Right lobe of liver (tissue), 4 donors: ENCODE results near the gene TRAPPC2L.

Experiments used
- POLR2A ChIP-seq: fragments of 450-650 bp; IDR thresholded peaks from one replicate; pipeline ENCODE4 v1.6.1; 2017; ENCODE audit warnings: antibody characterized with exemption, mild to moderate bottlenecking
- TF ChIP-seq, protein P1 (sequence below), 4 donors: fragments of 200-600 bp in 3 of 4; fragments of 450-650 bp in 1 of 4; IDR thresholded peaks; one replicate each; pipeline versions ENCODE4 v1.5.1 to v1.8.0; 2016 to 2022; ENCODE audit warnings: antibody characterized with exemption in 4 of 4, mild to moderate bottlenecking in 2 of 4
- donor health status: DM: no; HTN: no; CAD: no.
- donor health status: DM: no; HTN: no; CAD: no.
- donor health status: DM: no; HTN: yes; CAD: no.

DNA sequence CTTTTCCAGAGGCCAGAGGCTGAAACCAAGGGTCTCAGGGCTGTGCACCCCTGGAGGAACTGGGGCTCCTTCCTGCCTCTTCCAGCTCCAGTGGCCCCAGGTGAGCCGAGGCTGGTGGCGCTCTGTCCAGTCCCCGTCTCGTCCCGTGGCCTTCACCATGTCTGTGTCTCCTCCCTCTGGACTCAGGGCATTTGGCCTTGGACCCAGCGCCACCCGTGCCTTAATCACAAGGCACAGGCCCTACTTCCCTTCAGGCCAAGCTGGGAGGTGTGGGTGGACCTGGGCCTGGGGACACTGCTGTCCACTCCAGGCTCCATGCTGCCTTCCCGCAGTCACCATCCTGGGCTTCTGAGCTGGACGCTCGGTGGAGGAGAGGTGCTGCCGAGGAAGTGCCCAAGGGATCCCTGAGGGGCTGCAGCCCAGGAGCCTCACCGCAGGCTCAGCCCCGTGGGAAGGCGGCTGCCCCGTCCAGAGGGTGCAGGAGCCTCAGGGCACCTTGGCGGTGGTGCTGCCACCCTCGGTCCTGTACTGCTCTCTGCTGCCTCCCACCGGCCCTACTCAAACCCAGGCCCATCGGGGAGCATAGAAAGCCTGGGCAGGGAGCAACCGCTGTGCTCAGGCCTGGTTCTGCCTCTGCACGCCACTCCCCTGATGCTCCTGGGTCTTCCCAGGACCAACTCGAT, 35.6 kb upstream of the TRAPPC2L start:
- TF ChIP-seq, protein P1, sequence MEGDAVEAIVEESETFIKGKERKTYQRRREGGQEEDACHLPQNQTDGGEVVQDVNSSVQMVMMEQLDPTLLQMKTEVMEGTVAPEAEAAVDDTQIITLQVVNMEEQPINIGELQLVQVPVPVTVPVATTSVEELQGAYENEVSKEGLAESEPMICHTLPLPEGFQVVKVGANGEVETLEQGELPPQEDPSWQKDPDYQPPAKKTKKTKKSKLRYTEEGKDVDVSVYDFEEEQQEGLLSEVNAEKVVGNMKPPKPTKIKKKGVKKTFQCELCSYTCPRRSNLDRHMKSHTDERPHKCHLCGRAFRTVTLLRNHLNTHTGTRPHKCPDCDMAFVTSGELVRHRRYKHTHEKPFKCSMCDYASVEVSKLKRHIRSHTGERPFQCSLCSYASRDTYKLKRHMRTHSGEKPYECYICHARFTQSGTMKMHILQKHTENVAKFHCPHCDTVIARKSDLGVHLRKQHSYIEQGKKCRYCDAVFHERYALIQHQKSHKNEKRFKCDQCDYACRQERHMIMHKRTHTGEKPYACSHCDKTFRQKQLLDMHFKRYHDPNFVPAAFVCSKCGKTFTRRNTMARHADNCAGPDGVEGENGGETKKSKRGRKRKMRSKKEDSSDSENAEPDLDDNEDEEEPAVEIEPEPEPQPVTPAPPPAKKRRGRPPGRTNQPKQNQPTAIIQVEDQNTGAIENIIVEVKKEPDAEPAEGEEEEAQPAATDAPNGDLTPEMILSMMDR (IDR thresholded peaks at IDR 0.05): no peak
- TF ChIP-seq POLR2A: no peak
